Mesenchymal stem cell (in vitro differentiated cells and primary cell): ENCODE measurements around the gene HBS1L.
A peak's percentile ranks its signal among the peaks of the same experiment; 100 is the strongest.

Source experiments
- DNase-seq: peaks from one replicate; pipeline ENCODE4 v3.0.0-alpha.2; 2013
- H2AFZ ChIP-seq: one replicate; pipeline ENCODE4 v1.6.1; 2013; ENCODE audit warnings: low read depth, mild to moderate bottlenecking, control low read depth, inconsistent platforms, low read length, moderate library complexity
- H2AK5ac ChIP-seq: 2 replicates; pipeline ENCODE4 v1.6.1; 2013; ENCODE audit warnings: low read length, moderate library complexity, mild to moderate bottlenecking, inconsistent platforms; ENCODE audit not compliant: severe bottlenecking
- H2BK120ac ChIP-seq: one replicate; pipeline ENCODE4 v1.6.1; 2013; ENCODE audit warnings: low read depth, mild to moderate bottlenecking, inconsistent platforms, low read length, moderate library complexity
- H2BK12ac ChIP-seq, 2 experiments: one replicate each; pipeline ENCODE4 v1.6.1; 2013; ENCODE audit warnings: inconsistent platforms in 2 of 2, low read length in 2 of 2, mild to moderate bottlenecking in 2 of 2, moderate library complexity in 2 of 2, control low read depth in 1 of 2
- H2BK15ac ChIP-seq: one replicate; pipeline ENCODE4 v1.6.1; 2013; ENCODE audit warnings: mild to moderate bottlenecking, low read depth, inconsistent platforms; ENCODE audit not compliant: poor library complexity, severe bottlenecking
- H2BK5ac ChIP-seq: 2 replicates; pipeline ENCODE4 v1.6.1; 2013; ENCODE audit warnings: low read depth, mild to moderate bottlenecking, low read length, control low read depth, inconsistent platforms; ENCODE audit not compliant: poor library complexity, severe bottlenecking
- H3K14ac ChIP-seq, 2 experiments: one replicate each; pipeline ENCODE4 v1.6.1; 2013; ENCODE audit warnings: inconsistent platforms in 2 of 2, low read length in 2 of 2, control low read depth in 1 of 2, mild to moderate bottlenecking in 1 of 2, moderate library complexity in 1 of 2
- H3K18ac ChIP-seq, 2 experiments: one replicate each; pipeline ENCODE4 v1.6.1; 2013; ENCODE audit warnings: inconsistent platforms in 2 of 2, low read length in 2 of 2, control low read depth in 1 of 2, low read depth in 1 of 2, mild to moderate bottlenecking in 1 of 2
- H3K23ac ChIP-seq, 2 experiments: one replicate each; pipeline ENCODE4 v1.6.1; 2013; ENCODE audit warnings: inconsistent platforms in 2 of 2, low read length in 2 of 2, mild to moderate bottlenecking in 2 of 2, moderate library complexity in 2 of 2, control low read depth in 1 of 2
- H3K27ac ChIP-seq: 2 replicates; pipeline ENCODE4 v1.5.1; 2013; ENCODE audit warnings: mild to moderate bottlenecking, moderate library complexity, low read length, control low read depth, inconsistent platforms; ENCODE audit not compliant: poor library complexity, severe bottlenecking
- H3K27me3 ChIP-seq, 2 experiments: 2 replicates each; pipeline versions ENCODE4 v1.6.1 to v1.7.0; 2013; ENCODE audit warnings: low read length in 2 of 2, mild to moderate bottlenecking in 2 of 2, moderate library complexity in 2 of 2, control low read depth in 1 of 2, inconsistent platforms in 1 of 2; ENCODE audit not compliant: control insufficient read depth in 1 of 2, insufficient read depth in 1 of 2
- H3K36me3 ChIP-seq, 2 experiments: 2 replicates each; pipeline versions ENCODE4 v1.6.1 to v1.7.0; 2013; ENCODE audit warnings: low read length in 2 of 2, control low read depth in 1 of 2, inconsistent platforms in 1 of 2, low read depth in 1 of 2, mild to moderate bottlenecking in 1 of 2; ENCODE audit not compliant: insufficient read depth in 2 of 2, control insufficient read depth in 1 of 2
- H3K4ac ChIP-seq, 2 experiments: one replicate each; pipeline ENCODE4 v1.6.1; 2013; ENCODE audit warnings: inconsistent platforms in 2 of 2, low read length in 2 of 2, mild to moderate bottlenecking in 2 of 2, moderate library complexity in 2 of 2, control low read depth in 1 of 2, low read depth in 1 of 2
- H3K4me1 ChIP-seq: 2 replicates; pipeline ENCODE4 v1.6.1; 2013; ENCODE audit warnings: low read depth, low read length, control low read depth; ENCODE audit not compliant: control insufficient read depth, insufficient read depth
- H3K4me2 ChIP-seq: 2 replicates; pipeline ENCODE4 v1.6.1; 2013; ENCODE audit warnings: low read length, mild to moderate bottlenecking, inconsistent platforms; ENCODE audit not compliant: poor library complexity, severe bottlenecking
- H3K4me3 ChIP-seq, 2 experiments: 2 replicates each; pipeline versions ENCODE4 v1.5.1 to v1.7.0; 2013; ENCODE audit warnings: low read length in 2 of 2, mild to moderate bottlenecking in 2 of 2, control low read depth in 1 of 2, low read depth in 1 of 2; ENCODE audit not compliant: insufficient read depth in 1 of 2
- H3K79me1 ChIP-seq: replicated peaks from 2 replicates; pipeline ENCODE4 v1.6.1; 2013; ENCODE audit warnings: mild to moderate bottlenecking, control low read depth, low read length, inconsistent platforms; ENCODE audit not compliant: poor library complexity, severe bottlenecking
- H3K9ac ChIP-seq: 2 replicates; pipeline ENCODE4 v1.7.0; 2013; ENCODE audit warnings: mild to moderate bottlenecking, low read length, moderate library complexity
- H3K9me3 ChIP-seq: 2 replicates; pipeline ENCODE4 v1.7.0; 2013; ENCODE audit warnings: mild to moderate bottlenecking, low read length; ENCODE audit not compliant: control insufficient read depth
- H4K8ac ChIP-seq: one replicate; pipeline ENCODE4 v1.6.1; 2013; ENCODE audit warnings: inconsistent platforms, mild to moderate bottlenecking, low read length, moderate library complexity
- H4K91ac ChIP-seq: one replicate; pipeline ENCODE4 v1.6.1; 2013; ENCODE audit warnings: mild to moderate bottlenecking, low read length, inconsistent platforms
- WGBS: methylation state at CpG from one replicate; pipeline ENCODE4 v1.1.7; 2013; ENCODE audit warnings: mixed read lengths; 5-methylcytosine and 5-hydroxymethylcytosine counted together

The HBS1L gene

GRCh38 chr6:135037541-135037940 lies 17.1 kb downstream of the HBS1L start:
- H2AK5ac ChIP-seq: no peak overlapping the region
- H3K9me3 ChIP-seq: no peaks in the 10 kb centered on the region
- no peak overlapping the region for H4K91ac ChIP-seq
- no peak overlapping the region for H3K23ac ChIP-seq
- H3K14ac ChIP-seq: no peak overlapping the region
- no peak overlapping the region for H3K4me2 ChIP-seq
- no peaks in the 10 kb centered on the region for H3K4me1 ChIP-seq
- no peak overlapping the region for H3K27ac ChIP-seq
- H2BK15ac ChIP-seq: no peak overlapping the region
- H3K4me3 ChIP-seq: no peak overlapping the region
- no peak overlapping the region for H3K4ac ChIP-seq
- no peak overlapping the region for H3K18ac ChIP-seq
- no peak overlapping the region for H2BK5ac ChIP-seq
- peaks cover 3 to 62% of the 10 kb centered on the region in 2 experiments for H3K36me3 ChIP-seq
- H2BK12ac ChIP-seq: no peak overlapping the region
- H3K9ac ChIP-seq: no peak overlapping the region
- peaks cover 9% of the 10 kb centered on the region for H3K79me1 ChIP-seq
- DNase-seq: no peak
- H2BK120ac ChIP-seq: no peak overlapping the region
- WGBS: 93% methylated on average over 2 of the region's 4 CpGs
- H4K8ac ChIP-seq: no peak overlapping the region
- H2AFZ ChIP-seq: no peak overlapping the region
- no peaks in the 10 kb centered on the region for H3K27me3 ChIP-seq

GRCh38 chr6:135036731-135037420 lies 17.7 kb downstream of the HBS1L start:
- Histone ChIP-seq H3K27ac (no peak overlapping the region), H3K36me3 (peaks cover 3 to 62% of the 10 kb centered on the region in 2 experiments), H2AK5ac (no peak overlapping the region), H3K79me1 (peaks cover 9% of the 10 kb centered on the region), H3K4ac (no peak overlapping the region), H3K14ac (no peak overlapping the region), H3K27me3 (no peaks in the 10 kb centered on the region), H3K4me1 (no peaks in the 10 kb centered on the region), H3K4me3 (no peak overlapping the region), H2BK15ac (no peak overlapping the region), H2BK5ac (no peak overlapping the region), H2BK12ac (no peak overlapping the region), H3K4me2 (no peak overlapping the region), H2BK120ac (no peak overlapping the region), H4K91ac (no peak overlapping the region), H4K8ac (no peak overlapping the region), H3K23ac (no peak overlapping the region), H2AFZ (no peak overlapping the region), H3K9ac (no peak overlapping the region), H3K9me3 (no peaks in the 10 kb centered on the region), H3K18ac (no peak overlapping the region)
- 97% methylated on average over 4 of the region's 5 CpGs for WGBS
- no peak for DNase-seq

- H3K14ac ChIP-seq: no peak overlapping the region
- no peak overlapping the region for H2BK5ac ChIP-seq
- DNase-seq: no peak
- no peaks in the 10 kb centered on the region for H3K4me1 ChIP-seq
- no peak overlapping the region for H2BK12ac ChIP-seq
- H2AK5ac ChIP-seq: no peak overlapping the region
- no peak overlapping the region for H3K27ac ChIP-seq
- no peak overlapping the region for H3K18ac ChIP-seq
- no peaks in the 10 kb centered on the region for H3K27me3 ChIP-seq
- no peak overlapping the region for H2BK120ac ChIP-seq
- 98% methylated on average over 3 of the region's 3 CpGs for WGBS
- H4K8ac ChIP-seq: no peak overlapping the region
- H3K9me3 ChIP-seq: no peaks in the 10 kb centered on the region
- H3K4me2 ChIP-seq: no peak overlapping the region
- H2BK15ac ChIP-seq: no peak overlapping the region
- no peak overlapping the region for H3K23ac ChIP-seq
- no peak overlapping the region for H3K4me3 ChIP-seq
- H3K79me1 ChIP-seq: peaks cover 10% of the 10 kb centered on the region
- no peak overlapping the region for H2AFZ ChIP-seq
- no peak overlapping the region for H3K4ac ChIP-seq
- no peak overlapping the region for H4K91ac ChIP-seq
- peaks cover 3 to 61% of the 10 kb centered on the region in 2 experiments for H3K36me3 ChIP-seq
- H3K9ac ChIP-seq: no peak overlapping the region
Measured at GRCh38 chr6:135033238-135033637, 21.4 kb downstream of the HBS1L start.

GRCh38 chr6:135030532-135031178 lies 24.0 kb downstream of the HBS1L start:
- Histone ChIP-seq H3K79me1 (peaks cover 7% of the 10 kb centered on the region), H2AK5ac (no peak overlapping the region), H3K4ac (no peak overlapping the region), H3K4me3 (no peak overlapping the region), H3K27me3 (no peaks in the 10 kb centered on the region), H2BK5ac (no peak overlapping the region), H2BK15ac (no peak overlapping the region), H3K27ac (no peak overlapping the region), H3K18ac (no peak overlapping the region), H2AFZ (no peak overlapping the region), H4K8ac (no peak overlapping the region), H3K4me1 (no peaks in the 10 kb centered on the region), H3K23ac (no peak overlapping the region), H3K9ac (no peak overlapping the region), H4K91ac (no peak overlapping the region), H3K36me3 (peaks cover 3 to 40% of the 10 kb centered on the region in 2 experiments), H2BK120ac (no peak overlapping the region), H2BK12ac (no peak overlapping the region), H3K9me3 (no peaks in the 10 kb centered on the region), H3K14ac (no peak overlapping the region), H3K4me2 (no peak overlapping the region)
- peak; percentile 13 for DNase-seq
- WGBS: 86% methylated on average over 5 of the region's 5 CpGs
